HG03066 (cell line): ENCODE data around the gene NDUFC2.
"Not testable (repeated sequence)": the region's sequence is repeated elsewhere in the genome, so short reads cannot be mapped to it uniquely, and the experiment has no call there.

Experiments used
- ATAC-seq: cut with Tn5 transposase; IDR thresholded peaks from one replicate; pipeline ENCODE4 v1.9.1; 2021; ENCODE audit warnings: low read depth; ENCODE audit not compliant: unreplicated experiment

The NDUFC2 gene

GRCh38 chr11:78080818-78081495 is 1.3 kb upstream of the NDUFC2 start:
- ATAC-seq, result no peak

- ATAC-seq, result no peak
Observed at GRCh38 chr11:78080084-78080817, 589 bp upstream of the NDUFC2 start.

GRCh38 chr11:78078218-78079167 is 1.2 kb downstream of the NDUFC2 start:
- no peak for ATAC-seq

- not testable (repeated sequence) for ATAC-seq
Observed at GRCh38 chr11:78077592-78077991, 2.1 kb downstream of the NDUFC2 start.

- no peak for ATAC-seq
Observed at GRCh38 chr11:78076733-78077403, 2.8 kb downstream of the NDUFC2 start.

- ATAC-seq, result no peak
Observed at GRCh38 chr11:78074756-78075155, 4.9 kb downstream of the NDUFC2 start.

- no peak for ATAC-seq
Observed at GRCh38 chr11:78072455-78072854, 7.2 kb downstream of the NDUFC2 start.

GRCh38 chr11:78071717-78072116 is 7.9 kb downstream of the NDUFC2 start:
- ATAC-seq, result no peak

- no peak for ATAC-seq
Observed at GRCh38 chr11:78070621-78071020, 9.0 kb downstream of the NDUFC2 start.

- no peak for ATAC-seq
Observed at GRCh38 chr11:78069465-78069864, 10.2 kb downstream of the NDUFC2 start.

GRCh38 chr11:78067704-78068103 is 12.0 kb downstream of the NDUFC2 start:
- no peak for ATAC-seq

- ATAC-seq, result no peak
Observed at GRCh38 chr11:78066471-78066870, 13.2 kb downstream of the NDUFC2 start.

GRCh38 chr11:78065203-78065602 is 14.5 kb downstream of the NDUFC2 start:
- ATAC-seq, result no peak

GRCh38 chr11:78063440-78064181 is 16.1 kb downstream of the NDUFC2 start, which contains the start of gene THRSP:
TSS of gene THRSP (plus strand) at chr11:78063861. CDS start at chr11:78063882, 21 bp downstream.
- ATAC-seq, result no peak

GRCh38 chr11:78062671-78063070 is 17.0 kb downstream of the NDUFC2 start:
- no peak for ATAC-seq

- no peak for ATAC-seq
Observed at GRCh38 chr11:78061921-78062311, 17.7 kb downstream of the NDUFC2 start.

- ATAC-seq, result no peak
Observed at GRCh38 chr11:78061088-78061920, 18.4 kb downstream of the NDUFC2 start.

- no peak for ATAC-seq
Observed at GRCh38 chr11:78060533-78060932, 19.1 kb downstream of the NDUFC2 start.
